Measurements from ENCODE around the gene ITGA5. TPM values are rescaled to one million over a fixed set of nuclear protein-coding genes. Genes with fewer than 3 reads are reported as not detected.

The ITGA5 gene
- total RNA-seq, 1 experiment from 2014 or later, result 12.2 TPM

DNA sequence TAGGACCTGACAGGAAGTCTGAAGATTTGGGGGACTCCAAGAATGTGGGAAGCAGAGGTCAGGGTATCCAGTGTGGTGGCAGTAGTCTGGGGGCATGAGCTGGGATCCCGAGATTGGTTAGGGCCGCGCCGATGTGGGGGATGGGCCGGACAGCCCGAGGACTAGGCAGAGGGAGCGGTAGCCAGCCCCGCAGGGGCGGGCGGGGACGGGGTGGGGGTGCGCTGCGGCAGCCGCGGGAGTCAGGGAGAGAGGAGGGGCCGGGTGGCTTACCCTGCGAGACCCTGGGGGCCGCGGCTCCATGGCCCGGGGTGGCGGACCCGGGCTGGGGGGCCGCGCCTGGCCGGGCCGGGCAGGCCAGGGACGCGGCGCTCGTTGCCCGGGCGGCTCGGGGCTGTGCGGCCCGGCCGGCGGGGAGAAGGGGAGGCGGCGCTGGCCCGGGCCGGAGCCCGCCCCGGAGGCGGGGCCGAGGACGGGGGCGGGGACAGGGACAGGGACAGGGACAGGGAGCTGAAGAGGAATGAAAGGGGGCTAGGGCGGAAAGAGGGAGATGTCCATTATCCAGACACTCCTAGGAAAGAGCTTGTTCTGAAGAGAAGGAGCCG is 40.2 kb downstream of the ITGA5 start:
- TF ChIP-seq, protein P1, sequence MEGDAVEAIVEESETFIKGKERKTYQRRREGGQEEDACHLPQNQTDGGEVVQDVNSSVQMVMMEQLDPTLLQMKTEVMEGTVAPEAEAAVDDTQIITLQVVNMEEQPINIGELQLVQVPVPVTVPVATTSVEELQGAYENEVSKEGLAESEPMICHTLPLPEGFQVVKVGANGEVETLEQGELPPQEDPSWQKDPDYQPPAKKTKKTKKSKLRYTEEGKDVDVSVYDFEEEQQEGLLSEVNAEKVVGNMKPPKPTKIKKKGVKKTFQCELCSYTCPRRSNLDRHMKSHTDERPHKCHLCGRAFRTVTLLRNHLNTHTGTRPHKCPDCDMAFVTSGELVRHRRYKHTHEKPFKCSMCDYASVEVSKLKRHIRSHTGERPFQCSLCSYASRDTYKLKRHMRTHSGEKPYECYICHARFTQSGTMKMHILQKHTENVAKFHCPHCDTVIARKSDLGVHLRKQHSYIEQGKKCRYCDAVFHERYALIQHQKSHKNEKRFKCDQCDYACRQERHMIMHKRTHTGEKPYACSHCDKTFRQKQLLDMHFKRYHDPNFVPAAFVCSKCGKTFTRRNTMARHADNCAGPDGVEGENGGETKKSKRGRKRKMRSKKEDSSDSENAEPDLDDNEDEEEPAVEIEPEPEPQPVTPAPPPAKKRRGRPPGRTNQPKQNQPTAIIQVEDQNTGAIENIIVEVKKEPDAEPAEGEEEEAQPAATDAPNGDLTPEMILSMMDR (conservative IDR thresholded peaks at IDR 0.05), result no peak
- Histone ChIP-seq H3K79me1 (ENCODE audit: insufficient read depth, low read depth, low read length, poor library complexity, severe bottlenecking) (no peaks in the 10 kb centered on the region), H3K23ac (ENCODE audit: insufficient read length, low read depth, low read length) (no peak overlapping the region), H4K8ac (replicated peaks; ENCODE audit: insufficient read length, low read depth, low read length) (no peak overlapping the region), H2BK15ac (ENCODE audit: low read depth, low read length) (no peak overlapping the region), H3K18ac (ENCODE audit: insufficient read length, low read depth, low read length) (no peak overlapping the region), H4K91ac (ENCODE audit: insufficient read length, low read depth, low read length) (no peak overlapping the region), H2BK20ac (ENCODE audit: low read depth, low read length, poor library complexity, severe bottlenecking) (no peak overlapping the region), H3K9ac (ENCODE audit: extremely low read depth, insufficient read length, low read length) (no peak overlapping the region), H3K79me2 (ENCODE audit: insufficient read depth, low read length) (no peaks in the 10 kb centered on the region), H2AK5ac (ENCODE audit: insufficient read length, low read length) (no peak overlapping the region), H3K27ac (ENCODE audit: insufficient read length, low read depth, low read length) (no peak overlapping the region), H3K4me2 (ENCODE audit: insufficient read depth, insufficient read length, low read length) (peak overlapping the region; percentile 54), H3K4me1 (ENCODE audit: insufficient read depth, low read length) (no peaks in the 10 kb centered on the region), H3K9me3 (ENCODE audit: control insufficient read depth, low read depth, low read length) (no peaks in the 10 kb centered on the region), H3K23me2 (ENCODE audit: insufficient read length, low read depth, low read length, poor library complexity, severe bottlenecking) (no peaks in the 10 kb centered on the region), H3T11ph (ENCODE audit: low read length) (no peak overlapping the region), H4K5ac (ENCODE audit: insufficient read length, low read depth, low read length) (no peak overlapping the region), H2AFZ (ENCODE audit: low read length) (no peak overlapping the region), H2BK12ac (ENCODE audit: insufficient read length, low read depth, low read length) (no peak overlapping the region), H4K20me1 (ENCODE audit: control insufficient read depth, insufficient read depth, insufficient read length) (no peaks in the 10 kb centered on the region), H3K14ac (ENCODE audit: insufficient read depth, low read length) (no peak overlapping the region), H3K56ac (ENCODE audit: insufficient read length, low read depth, low read length) (no peak overlapping the region), H2BK120ac (ENCODE audit: low read depth, low read length, poor library complexity, severe bottlenecking) (no peak overlapping the region), H2BK5ac (ENCODE audit: insufficient read length, low read length) (no peak overlapping the region), H3K27me3 (ENCODE audit: insufficient read depth, low read length) (no peaks in the 10 kb centered on the region), H3K4ac (ENCODE audit: low read depth, low read length) (no peak overlapping the region)
- peak; percentile 87 for DNase-seq
- H3K4me1 Mint-ChIP-seq, result peaks cover 19 to 23% of the 10 kb centered on the region in 2 experiments
- H3K9me3 Mint-ChIP-seq, result no peaks in the 10 kb centered on the region
- H3K27me3 Mint-ChIP-seq (ENCODE audit: low read depth), result peaks cover 31% of the 10 kb centered on the region
- peak overlapping the region in 1 of 3 experiments; percentile 20; a peak in 2 of 7 replicates for H3K27ac Mint-ChIP-seq
- H3K4me3 Mint-ChIP-seq, result peak overlapping the region; percentile 66 to 84
- WGBS (ENCODE audit: extremely low coverage, insufficient read length, low lambda C conversion rate), result no CpG with 5 or more reads among the region's 49 CpGs
- H3K36me3 Mint-ChIP-seq (ENCODE audit: insufficient read depth in 1 of 3, low read depth in 3 of 3), result peaks cover 5 to 35% (median 13%) of the 10 kb centered on the region in 3 experiments; a peak in 6 of 7 replicates
